GM21367 (cell line): ENCODE data around the gene PPP3R2.
"Not testable (repeated sequence)": the region's sequence is repeated elsewhere in the genome, so short reads cannot be mapped to it uniquely, and the experiment has no call there.

Experiments used
- ATAC-seq: cut with Tn5 transposase; IDR thresholded peaks from one replicate; pipeline ENCODE4 v1.9.1; 2021; ENCODE audit not compliant: unreplicated experiment

PPP3R2 gene

DNA sequence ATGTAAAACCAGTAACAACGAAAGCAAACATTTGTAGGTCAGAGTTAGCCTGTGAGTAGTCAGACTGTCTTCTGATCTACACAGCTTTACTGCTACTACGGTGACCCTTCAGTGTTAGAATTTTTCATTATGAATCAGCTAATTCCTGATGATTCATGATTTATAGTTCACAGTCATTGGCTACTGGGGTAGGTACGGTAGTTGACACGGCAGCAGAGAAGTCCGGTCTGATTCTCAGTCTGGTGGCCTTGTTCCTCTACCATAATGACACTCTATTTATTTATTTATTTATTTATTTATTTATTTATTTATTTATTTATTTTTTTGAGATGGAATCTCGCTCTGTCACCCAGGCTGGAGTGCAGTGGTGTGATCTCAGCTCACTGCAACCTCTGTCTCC lies 4.7 kb downstream of the PPP3R2 start:
- not testable (repeated sequence) for ATAC-seq

DNA sequence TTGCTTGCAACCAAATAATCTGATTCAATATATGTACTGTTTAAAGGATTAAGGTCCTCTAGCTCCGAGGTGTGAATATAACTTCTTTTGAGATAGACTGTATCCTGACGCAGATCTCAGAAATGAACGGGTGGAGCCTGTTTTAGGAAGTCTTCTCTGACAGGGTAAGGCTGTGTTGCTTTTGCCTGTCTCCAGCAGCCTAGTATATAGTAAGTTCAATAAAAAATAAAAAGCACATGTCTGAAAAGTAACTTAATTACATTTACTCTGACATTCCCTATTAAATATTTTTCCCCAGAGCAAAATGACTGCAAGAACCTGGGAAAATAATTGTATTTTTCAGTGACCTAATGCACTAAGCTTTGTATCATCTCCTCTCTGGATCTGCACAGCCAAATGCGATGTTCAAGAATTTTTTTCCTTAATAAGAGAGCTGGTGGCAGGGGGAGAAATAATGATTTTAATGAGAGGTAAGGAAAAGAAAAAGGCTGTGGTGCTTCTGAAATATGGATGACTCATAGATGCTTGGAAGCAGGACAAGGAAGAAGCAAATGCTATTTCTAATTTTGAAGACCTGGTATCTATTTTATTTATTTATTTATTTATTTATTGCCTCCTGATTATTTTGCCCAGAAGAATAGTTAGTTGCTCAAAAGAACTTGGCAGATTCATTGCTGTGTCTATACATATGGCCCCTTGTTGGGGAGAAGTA lies 7.3 kb downstream of the PPP3R2 start:
- ATAC-seq = no peak

DNA sequence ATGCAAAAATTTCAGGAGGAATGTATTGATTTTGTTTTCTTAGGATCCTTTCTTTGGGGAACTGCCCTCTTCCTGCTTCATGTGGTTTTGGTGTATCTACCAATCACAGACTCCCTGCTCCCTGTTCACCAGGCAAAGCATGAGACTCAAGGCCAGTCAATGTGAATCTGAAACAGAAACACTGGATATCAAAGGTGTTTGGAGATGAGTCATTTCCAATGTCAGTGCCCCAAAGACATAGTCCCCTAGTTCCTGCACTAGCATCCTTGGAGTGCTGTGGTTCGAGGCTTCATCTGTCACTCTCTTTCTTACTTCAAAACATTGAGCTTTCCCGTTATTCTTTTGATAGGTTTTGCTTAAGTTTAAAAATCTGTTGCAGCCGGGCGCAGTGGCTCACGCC lies 8.1 kb downstream of the PPP3R2 start:
- ATAC-seq = peak; percentile 84

DNA sequence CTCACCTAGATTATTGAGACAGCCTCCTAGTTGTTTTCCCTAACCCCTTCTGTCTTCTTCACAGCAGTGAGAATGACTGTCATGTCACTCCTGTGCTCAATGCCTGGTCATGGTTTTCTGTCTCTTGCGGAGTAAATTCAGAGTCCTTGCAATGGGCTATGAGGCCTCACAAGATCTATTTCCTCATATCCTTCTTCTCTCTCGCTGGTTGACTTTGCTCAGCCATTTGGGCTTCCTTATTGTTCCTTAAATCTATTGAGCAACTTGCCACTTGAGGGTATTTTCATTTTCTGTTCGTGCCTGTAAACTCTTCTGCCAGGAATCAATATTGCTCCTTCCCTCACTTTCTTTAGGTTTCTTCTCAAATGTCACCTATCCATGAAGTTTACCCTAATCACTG lies 9.0 kb downstream of the PPP3R2 start:
- no peak for ATAC-seq

DNA sequence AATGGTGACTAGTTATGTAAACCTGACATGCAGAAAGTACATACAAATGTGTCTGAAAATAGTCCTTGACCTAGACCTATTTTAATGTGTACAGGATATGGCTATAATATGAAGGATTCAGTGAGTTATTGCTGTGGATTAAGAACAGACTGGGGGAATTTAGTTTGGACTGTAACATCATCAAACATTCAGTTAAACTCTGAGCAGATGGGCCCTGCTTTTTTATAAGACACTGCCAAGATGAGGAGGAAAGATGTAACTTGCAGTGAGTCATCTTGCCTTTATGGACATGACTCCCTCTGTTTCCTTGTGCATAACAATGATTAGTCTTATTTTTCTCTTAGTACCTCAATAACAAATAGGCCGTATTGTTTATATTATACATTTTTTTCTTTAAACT lies 12.2 kb downstream of the PPP3R2 start:
- ATAC-seq = no peak

DNA sequence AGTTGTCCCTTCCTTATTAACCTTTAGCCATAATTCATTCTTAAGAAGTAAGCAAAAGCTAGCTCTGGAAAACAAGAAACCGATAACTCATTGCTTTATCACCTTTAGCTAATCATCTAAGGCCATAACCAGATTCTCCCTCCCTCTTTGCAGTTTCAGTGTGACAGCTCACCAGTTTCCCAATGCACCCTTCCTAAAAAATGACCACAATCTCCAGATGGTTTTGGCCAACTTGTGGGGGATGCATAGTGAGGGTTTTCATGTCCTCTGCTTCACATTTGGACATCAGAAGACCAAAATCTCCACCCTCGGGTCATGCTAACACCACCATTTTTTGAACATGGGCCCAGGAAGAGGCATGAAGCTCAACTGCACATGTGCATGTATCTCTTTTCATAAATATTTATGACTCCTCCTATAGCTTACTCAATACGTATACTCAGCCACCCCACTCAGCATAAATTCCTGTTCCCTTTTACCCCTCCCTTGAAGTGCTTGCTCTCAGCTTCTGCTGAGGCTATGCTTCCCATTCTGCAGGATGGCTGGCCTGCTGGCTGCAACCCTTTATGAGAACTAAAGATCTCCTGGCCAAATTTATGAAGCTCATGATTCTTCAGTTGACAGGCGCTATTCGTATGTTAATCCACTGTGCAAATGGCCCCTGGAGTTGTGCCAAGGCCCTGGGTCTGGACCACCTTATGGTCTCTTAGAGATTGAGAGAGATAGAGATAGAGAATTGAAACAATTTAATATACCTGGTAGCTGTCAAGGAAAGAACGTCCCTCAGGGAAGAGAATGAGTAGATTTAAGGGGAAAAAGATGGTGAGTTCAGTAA lies 14.8 kb downstream of the PPP3R2 start:
- no peak for ATAC-seq

DNA sequence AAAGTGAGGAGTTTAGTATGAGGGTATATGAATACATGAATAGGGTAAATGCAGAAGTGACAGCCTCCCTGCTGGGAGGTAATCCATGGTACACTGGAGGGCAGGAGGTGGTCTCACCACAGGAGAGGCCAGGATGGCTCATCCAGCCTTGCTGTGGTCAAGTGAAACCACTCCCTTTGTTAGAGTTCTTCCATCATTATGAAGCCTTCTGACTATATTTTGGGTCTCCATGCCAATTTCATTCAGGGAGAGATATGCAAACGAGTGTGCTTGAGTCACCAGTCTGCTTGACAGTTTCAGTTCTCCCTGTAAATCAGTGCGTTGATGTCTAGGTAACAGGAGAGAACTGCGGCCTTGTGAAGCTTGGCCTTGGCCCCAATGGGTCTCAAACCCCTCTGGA lies 16.4 kb downstream of the PPP3R2 start:
- peak; percentile 82 for ATAC-seq

DNA sequence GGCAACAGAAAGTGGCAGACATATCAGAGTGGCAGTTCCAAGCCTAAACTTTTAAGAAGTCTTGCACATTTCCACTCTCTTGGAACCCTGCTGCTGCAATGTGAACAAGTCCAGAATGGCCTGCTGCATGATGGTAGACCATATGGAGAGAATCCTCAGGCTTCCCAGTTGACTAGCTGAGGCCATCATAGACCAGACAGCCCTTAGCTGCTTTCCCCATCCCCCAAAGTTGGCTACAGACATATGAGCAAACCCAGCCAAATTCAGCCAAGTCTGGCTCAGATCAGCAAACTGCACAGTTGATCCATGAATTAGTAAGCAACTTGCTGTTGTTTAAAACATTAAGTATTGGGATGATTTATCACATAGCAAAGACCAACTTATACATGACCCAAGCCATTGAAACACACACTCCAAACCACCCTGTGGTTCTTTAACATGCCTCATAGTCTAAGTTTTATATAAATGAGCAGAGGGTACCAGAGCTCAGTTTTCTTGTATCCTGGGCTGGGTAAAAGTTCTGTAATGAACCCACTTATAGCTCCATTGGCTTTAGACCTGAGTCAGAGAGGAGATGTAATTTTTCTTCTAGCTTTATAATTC lies 19.9 kb downstream of the PPP3R2 start:
- ATAC-seq = no peak

DNA sequence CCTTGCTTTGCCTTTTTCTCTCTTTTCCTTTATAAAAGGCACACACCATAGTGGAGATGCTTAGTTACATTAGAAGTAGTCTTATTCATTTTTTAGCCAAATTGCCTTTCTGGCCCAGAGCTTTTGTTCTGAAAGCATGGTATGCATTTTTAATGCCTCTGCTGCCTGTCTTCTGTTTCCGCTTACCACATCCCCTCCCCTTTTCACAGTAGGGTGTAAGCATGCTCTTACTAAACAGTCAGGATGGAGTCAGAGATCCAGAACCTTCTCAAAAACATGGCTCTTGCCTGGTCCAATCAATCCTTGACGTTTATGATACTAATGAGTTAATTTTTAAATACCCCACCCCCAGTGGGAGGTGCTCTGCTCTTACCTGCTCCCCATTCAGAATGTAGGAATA lies 22.5 kb downstream of the PPP3R2 start:
- ATAC-seq = no peak

DNA sequence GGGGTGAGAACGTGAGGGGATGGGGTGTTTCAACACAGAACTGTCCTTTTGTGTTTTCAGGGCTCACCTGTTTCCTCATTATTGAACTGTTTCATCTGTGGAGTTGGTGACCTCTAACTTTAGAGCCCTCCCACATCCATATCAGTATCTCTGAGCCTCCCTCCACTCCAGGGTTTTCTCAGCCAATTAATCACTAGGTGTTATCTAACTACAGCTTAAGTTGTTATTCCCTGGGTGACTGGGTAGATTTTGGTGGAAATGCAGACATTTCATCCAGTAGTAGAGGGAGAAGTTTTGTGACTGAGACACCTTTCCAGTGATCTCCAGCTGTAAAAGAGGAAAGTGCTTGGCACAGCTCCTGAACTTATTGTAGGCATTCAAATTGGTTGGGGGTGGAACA lies 23.7 kb downstream of the PPP3R2 start:
- ATAC-seq = no peak

DNA sequence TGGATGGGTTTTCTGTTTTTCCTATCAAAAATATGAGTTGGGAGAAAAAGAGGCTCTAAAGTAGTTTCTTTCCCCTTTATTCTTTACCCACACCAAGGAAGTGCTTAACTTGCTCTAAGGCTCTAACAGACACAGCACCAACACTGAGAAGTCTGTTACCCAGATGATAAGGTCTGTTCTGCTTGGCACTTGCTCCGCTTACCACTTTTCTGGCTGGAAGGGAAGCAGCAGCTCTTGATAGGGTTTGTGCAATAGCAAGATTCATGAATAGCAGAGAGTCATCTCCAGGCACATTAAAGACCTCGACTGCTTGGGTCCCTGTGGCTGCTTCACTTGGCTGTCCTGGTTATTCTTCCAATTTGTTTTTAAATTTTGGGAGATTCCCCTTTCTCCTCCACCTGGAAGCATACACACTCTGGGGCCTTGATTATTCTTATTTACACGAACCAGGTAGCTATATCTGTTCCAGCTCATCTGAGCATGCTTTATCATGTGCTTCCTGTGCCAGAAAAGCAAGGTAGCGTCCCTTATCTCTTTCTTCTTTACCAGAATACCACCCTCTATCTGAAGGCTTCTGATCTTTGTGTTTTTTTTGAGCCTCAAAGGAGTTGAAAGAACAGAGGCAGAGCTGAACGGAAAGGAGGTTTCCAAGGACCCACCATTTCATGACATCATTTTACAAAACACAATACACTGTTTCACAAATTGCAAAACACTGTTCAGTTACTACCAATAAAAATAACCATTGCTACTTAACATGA lies 24.8 kb downstream of the PPP3R2 start:
- ATAC-seq = no peak

DNA sequence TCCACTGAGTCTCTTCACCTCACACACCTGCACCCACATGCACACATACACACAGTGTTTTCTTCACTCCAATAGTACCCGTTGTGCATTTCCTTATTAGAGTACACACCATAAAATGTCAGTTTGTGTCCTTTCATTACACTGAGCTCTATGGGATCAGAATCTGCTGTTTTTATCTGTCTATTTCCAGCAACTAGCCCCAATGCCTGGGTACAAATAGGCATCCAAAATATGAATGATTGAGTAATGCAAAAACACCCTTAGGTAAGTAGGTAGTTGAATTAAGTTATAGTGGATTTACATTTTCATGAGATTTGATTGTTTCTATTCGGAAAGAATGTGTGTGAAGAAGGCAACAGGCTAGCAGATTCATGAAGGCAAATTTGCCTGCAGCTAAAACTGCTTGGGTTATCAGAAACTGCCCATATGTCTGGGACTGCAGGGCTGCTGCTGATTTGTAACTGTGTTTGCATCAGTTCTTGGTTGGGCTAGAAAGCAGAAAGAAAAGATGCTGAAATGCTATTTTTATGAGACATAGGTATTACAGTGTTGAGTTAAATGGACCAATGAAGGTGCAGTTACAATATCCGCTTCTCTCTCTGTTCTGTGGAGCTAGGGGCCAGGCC lies 26.9 kb downstream of the PPP3R2 start:
- no peak for ATAC-seq

DNA sequence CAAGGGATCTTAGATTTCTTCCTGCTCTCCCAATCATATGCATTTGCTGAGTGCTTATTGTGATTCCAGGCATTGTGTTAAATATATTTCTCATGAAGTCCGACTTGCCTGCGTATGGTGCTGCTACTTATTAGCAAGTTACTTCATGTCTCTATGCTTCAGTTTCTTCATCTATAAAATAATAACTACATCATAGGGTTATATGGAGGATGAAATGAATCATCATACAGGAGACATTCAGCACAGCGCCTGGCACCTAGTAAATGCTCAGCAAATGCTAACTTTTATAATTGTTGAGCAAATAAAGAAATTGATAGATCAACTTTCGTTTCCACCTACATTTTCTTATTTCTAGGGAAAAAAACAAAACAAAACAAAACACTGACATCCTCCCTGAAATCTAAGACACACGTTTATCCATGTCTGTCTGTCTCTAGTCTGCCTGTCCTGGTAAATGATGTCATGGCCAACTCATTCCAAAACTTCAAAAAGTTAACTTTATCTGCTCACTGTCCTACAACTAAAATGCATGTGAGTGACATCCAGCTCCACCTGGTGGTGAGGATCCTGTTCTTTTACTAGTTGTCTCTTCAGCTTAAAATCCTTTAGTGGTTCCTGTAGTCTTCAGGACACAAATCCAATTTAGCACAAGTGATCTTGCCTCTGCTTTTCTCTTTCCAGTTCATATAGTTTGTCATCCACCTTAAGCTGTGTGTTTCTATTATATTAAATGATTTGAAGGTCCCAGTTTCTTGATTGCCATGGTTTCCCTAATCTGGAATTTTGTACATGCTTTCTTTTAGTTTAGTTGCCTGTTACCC lies 27.7 kb downstream of the PPP3R2 start:
- peak; percentile 67 for ATAC-seq

DNA sequence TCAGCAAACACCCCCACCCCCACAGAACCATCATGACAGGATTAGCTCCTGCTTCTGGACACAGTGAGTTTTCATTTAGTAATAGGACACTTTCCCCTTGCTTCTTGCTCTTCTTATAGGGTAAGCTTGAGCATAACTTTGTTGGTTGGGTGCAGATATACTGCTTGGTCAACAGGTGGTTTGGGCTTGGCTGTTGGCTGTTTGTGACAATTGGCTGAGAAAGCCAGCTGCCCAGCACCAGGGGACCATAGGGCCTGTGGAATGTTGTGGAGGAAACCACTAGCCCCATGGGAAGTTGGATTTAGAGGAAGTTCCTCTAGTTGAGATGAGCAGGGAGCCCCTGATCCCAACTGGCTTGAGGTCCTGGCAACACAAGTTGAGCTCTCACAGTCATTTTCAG lies 30.5 kb downstream of the PPP3R2 start:
- ATAC-seq = no peak

DNA sequence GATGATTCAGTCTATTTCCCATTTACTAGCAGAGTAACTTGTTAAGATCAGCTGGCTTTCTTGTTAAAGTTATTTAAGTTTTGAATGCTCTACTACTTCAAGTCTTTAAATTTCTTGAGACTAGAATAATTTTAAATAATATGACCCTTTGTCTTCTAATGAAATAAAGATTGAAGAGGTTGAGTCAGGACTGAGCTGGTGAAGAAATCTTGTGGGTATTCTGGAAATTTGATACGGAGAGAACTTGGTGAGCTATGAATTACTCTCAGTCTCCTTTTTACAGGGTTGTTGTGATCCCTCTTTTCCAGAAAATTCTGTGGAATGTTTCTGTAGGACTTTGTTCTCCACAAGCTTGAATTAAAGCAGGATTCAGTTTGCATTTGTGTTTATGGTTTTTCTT lies 31.8 kb downstream of the PPP3R2 start:
- no peak for ATAC-seq

DNA sequence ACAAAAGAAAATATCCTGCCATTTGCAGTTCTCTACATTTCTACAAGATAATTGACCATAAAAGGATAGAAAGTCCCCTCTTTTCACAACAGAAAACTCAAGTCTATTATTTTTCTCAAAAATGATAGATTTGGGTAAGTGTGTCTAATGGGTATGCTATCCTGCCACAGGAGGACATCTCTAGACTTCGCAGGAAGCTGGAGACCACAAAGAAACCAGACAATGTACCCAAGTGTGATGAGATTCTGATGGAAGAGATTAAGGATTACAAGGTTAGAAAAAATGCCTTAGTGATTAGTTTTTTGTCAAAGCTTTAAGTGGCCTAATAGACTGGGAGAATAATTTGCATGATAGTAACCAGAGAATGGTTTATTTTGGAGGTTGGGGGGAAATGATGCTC lies 33.0 kb downstream of the PPP3R2 start:
- ATAC-seq = no peak

DNA sequence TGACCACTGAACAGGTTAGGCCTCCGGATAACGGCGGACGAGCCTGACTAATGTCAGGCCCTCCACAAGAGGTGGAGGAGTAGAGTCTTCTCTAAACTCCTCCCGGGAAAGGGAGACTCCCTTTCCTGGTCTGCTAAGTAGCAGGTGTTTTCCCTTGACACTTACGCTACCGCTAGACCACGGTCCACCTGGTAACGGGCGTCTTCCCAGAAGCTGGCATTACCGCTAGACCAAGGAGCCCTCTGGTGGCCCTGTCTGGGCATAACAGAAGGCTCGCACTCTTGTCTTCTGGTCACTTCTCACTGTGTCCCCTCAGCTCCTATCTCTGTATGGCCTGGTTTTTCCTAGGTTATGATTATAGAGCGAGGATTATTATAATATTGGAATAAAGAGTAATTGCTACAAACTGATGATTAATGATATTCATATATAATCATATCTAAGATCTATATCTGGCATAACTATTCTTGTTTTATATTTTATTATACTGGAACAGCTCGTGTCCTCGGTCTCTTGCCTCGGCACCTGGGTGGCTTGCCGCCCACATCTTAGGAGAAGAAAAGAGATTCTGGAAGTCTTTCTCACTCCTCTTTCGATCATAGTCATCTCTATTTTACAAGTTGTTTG lies 45.2 kb downstream of the PPP3R2 start:
- not testable (repeated sequence) for ATAC-seq

DNA sequence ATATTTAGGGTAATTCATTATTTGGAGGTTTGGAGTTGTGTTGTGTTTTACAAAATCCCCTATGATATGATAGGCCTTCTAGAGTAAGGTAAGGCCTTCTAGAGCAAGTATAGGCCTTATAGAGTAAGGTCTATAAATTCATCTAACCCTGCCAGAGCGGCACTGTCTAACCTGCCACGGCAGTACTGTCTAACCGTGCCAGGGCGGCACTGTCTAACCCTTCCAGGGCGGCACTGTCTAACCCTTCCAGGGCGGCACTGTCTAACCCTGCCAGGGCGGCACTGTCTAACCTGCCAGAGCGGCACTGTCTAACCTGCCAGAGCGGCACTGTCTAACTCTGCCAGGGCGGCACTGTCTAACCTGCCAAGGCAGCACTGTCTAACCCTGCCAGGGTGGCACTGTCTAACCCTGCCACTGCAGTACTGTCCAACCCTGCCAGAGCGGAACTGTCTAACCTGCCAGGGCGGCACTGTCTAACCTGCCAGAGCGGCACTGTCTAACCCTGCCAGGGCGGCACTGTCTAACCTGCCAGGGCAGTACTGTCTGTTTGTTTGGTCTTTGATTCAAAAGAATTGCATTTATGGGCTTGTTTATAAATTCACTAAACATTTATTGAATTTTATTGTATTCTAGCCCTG lies 51.6 kb downstream of the PPP3R2 start:
- no peak for ATAC-seq
